HFF-Myc (cell line): ENCODE measurements around the gene MTFR1L.
A peak's percentile ranks its signal among the peaks of the same experiment; 100 is the strongest.

Experiments used
- DNase-seq: peaks from one replicate; pipeline ENCODE4 v3.0.0-alpha.2; 2011; ENCODE audit warnings: low read depth; ENCODE audit errors: extremely low read depth
- H3K4me3 ChIP-seq: replicated peaks from 2 replicates; pipeline ENCODE4 v1.5.1; 2011; ENCODE audit warnings: low read depth, mild to moderate bottlenecking, control low read depth, low read length
- CTCF ChIP-seq: IDR thresholded peaks from 2 replicates; pipeline ENCODE4 v1.5.1; 2012; ENCODE audit warnings: mild to moderate bottlenecking, low read depth, low read length, control low read depth; ENCODE audit errors: missing control alignments

MTFR1L gene

GRCh38 chr1:25797939-25798338, 21.8 kb upstream of the MTFR1L start:
- H3K4me3 ChIP-seq: no peak overlapping the region
- DNase-seq: no peak
- TF ChIP-seq CTCF: peak; percentile 51

GRCh38 chr1:25798666-25799351, 20.9 kb upstream of the MTFR1L start:
- no peak overlapping the region for H3K4me3 ChIP-seq
- no peak for TF ChIP-seq CTCF
- no peak for DNase-seq

DNA sequence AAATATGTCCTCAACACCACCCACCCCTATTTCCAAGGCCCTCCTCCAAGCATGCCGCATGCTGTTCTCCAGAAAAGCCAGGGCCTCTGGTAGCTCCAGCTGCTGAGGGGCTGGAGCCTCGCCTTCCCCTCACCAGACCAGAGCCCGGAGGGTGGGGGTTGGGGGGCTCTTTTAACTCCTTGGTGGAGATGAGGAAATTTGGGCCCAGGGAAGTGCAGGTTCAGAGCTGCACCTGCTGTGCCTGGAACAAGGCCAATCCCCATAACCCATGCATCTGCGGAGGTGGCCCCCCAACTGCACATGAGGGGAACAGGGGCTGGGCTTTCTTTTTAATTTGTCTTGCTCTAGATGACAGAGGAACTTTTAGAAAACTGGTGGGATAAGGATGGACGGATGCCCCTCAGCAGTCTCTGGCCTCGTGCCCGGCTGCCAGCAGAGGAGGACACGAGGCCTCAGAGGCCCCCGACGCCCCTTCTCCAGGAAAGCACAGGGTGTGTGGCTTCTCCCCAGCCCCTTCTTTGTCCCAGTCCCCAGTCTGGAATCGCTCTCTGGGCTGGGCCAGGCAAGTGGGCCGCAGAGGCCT, 20.3 kb upstream of the MTFR1L start:
- no peak for TF ChIP-seq CTCF
- peak overlapping the region; percentile 40 for H3K4me3 ChIP-seq
- DNase-seq: no peak

DNA sequence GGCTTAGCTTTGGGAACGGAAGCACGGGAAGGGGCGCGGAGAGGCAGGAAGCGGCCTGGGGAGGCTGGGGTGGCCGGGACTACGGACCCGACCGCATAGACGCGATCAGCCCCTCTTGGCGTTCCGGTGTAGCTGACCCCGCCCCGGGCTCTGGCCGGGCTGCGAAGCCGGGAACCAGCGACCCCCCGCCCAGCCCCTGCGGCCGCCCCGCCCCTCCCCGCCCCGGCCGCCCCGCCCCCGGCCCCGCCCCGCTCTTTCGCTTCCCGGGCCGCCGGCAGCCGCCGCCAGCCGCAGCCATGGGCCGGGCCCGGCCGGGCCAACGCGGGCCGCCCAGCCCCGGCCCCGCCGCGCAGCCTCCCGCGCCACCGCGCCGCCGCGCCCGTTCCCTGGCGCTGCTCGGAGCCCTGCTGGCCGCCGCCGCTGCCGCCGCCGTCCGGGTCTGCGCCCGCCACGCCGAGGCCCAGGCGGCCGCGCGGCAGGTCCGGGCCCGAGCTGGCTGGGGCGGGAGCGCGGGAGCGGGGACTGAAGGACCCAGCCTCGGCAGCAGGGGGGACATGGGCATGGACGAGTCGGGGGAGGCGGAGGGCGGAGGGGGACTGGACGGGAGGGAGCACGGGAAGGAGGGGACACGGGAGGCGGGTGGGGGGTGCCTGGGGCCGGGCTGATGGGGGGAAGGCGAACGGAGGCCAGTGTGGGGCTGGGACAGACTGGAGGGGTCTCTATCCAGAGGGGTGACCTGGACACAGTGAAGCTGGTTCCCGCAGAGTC, 19.6 kb upstream of the MTFR1L start, which contains the start of gene SELENON:
TSS of gene SELENON (plus strand) at position 259 of the 768 bp plus-strand sequence. CDS start at position 297, 38 bp downstream.
- no peak for DNase-seq
- peak within 1 kb of the TSS; percentile 61 for H3K4me3 ChIP-seq
- TF ChIP-seq CTCF: no peak

DNA sequence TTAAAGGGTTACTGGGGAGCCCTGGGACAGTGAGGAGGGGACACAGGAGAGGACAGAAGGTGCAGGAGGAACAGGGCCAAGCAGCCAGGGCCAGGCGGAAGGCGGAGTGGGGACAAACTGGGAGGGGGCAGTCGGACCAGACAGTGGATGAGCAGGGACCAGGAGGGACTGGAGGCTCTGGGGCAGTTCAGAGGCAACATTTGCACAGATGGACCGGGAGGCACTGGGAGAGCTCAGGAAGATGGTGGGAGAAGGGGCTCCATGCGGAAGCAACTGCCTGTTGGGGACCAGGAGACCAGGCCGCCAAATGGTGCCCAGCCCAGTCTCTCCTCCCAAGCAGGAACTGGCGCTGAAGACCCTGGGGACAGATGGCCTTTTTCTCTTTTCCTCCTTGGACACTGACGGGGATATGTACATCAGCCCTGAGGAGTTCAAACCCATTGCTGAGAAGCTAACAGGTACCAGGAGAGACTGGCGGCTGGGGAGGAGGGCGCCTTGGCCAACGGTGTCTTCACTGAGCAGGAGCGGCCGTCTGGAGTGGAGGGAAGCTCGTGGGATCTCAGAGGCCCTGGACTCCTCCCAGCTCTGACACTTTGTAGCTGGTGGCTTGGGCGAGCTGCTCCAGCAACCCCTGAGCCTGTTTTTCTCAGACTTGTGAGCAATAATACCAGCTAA, 18.9 kb upstream of the MTFR1L start:
- peak overlapping the region; percentile 61 for H3K4me3 ChIP-seq
- no peak for TF ChIP-seq CTCF
- no peak for DNase-seq

GRCh38 chr1:25802915-25803314, 16.8 kb upstream of the MTFR1L start:
- no peak for DNase-seq
- no peak overlapping the region for H3K4me3 ChIP-seq
- no peak for TF ChIP-seq CTCF
